H1 (cell line): ENCODE results near the gene VDAC2. TPM values are rescaled to one million over a fixed set of nuclear protein-coding genes. Genes with fewer than 3 reads are reported as not detected.

Experiments
- ASH2L ChIP-seq: fragments of 200-600, 300-600 bp; sonication (generic); IDR thresholded peaks from one replicate; pipeline ENCODE4 v1.7.1; 2017; ENCODE audit warnings: low read length
- FOSL1 ChIP-seq: IDR thresholded peaks from 2 replicates; pipeline ENCODE4 v1.6.1; 2011; ENCODE audit warnings: mild to moderate bottlenecking, low read depth, low read length, moderate library complexity; ENCODE audit not compliant: insufficient read depth
- polyA plus RNA-seq, 7 experiments: library from polyadenylated mRNA; depleted of rRNA in 3 of 7; stranded (reverse) in 5 of 7; unstranded in 2 of 7; fragments of >200 nt in 5 of 7; fragments of 200-250 nt in 2 of 7; gene quantifications; 1 replicate in 5 of 7; 2 replicates in 1 of 7; 4 replicates in 1 of 7; pipeline versions ENCODE4 v1.2.1 to v1.2.3, GENCODE V29; 2011 to 2013; ENCODE audit warnings: missing spikeins in 2 of 7, mixed read lengths in 2 of 7
- total RNA-seq: library from RNA; stranded (reverse); fragmentation: NEBNext Ultra II Directional; extraction: Animal tissue kit (Norgen Biotek cat#: 25700); gene quantifications from 2 replicates; pipeline ENCODE4 v1.2.1, GENCODE V29; 2021
- TF ChIP-seq, protein P1 (sequence below): fragments of 300-600 bp; sonication (generic); IDR thresholded peaks from 2 replicates; pipeline ENCODE4 v1.7.1; 2012; ENCODE audit warnings: low read length, moderate library complexity, mild to moderate bottlenecking, inconsistent platforms; ENCODE audit not compliant: insufficient replicate concordance
- TF ChIP-seq, protein P2 (sequence below): IDR thresholded peaks from 2 replicates; pipeline ENCODE4 v1.6.1; 2012; ENCODE audit warnings: low read length, inconsistent platforms

Gene VDAC2
- total and polyA plus RNA-seq, 2 of the 8 experiments (the other 6 are each of a cell fraction or from before 2014, with no cell fraction given), result 89.8 to 284 TPM

DNA sequence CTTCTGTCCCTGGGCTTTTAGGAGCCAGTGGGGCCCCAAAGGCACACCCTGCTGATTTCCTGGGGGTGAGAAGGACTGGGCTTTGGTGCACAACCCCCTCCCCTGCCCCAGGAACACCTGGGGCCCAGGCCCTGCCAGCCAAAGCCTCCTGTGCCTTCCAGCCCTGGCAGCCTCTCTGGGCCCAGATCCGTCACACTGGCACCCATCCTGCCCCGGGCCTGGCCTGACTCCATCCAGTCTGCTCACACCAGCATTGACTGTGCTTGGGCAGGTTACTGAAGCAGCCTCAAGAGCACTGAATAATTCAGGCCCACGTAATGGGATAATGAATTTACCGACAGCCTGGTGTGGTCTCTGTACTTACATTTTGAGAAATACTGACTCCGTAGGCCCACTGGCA is 37.2 kb downstream of the VDAC2 start (continued):
- TF ChIP-seq, protein P1, sequence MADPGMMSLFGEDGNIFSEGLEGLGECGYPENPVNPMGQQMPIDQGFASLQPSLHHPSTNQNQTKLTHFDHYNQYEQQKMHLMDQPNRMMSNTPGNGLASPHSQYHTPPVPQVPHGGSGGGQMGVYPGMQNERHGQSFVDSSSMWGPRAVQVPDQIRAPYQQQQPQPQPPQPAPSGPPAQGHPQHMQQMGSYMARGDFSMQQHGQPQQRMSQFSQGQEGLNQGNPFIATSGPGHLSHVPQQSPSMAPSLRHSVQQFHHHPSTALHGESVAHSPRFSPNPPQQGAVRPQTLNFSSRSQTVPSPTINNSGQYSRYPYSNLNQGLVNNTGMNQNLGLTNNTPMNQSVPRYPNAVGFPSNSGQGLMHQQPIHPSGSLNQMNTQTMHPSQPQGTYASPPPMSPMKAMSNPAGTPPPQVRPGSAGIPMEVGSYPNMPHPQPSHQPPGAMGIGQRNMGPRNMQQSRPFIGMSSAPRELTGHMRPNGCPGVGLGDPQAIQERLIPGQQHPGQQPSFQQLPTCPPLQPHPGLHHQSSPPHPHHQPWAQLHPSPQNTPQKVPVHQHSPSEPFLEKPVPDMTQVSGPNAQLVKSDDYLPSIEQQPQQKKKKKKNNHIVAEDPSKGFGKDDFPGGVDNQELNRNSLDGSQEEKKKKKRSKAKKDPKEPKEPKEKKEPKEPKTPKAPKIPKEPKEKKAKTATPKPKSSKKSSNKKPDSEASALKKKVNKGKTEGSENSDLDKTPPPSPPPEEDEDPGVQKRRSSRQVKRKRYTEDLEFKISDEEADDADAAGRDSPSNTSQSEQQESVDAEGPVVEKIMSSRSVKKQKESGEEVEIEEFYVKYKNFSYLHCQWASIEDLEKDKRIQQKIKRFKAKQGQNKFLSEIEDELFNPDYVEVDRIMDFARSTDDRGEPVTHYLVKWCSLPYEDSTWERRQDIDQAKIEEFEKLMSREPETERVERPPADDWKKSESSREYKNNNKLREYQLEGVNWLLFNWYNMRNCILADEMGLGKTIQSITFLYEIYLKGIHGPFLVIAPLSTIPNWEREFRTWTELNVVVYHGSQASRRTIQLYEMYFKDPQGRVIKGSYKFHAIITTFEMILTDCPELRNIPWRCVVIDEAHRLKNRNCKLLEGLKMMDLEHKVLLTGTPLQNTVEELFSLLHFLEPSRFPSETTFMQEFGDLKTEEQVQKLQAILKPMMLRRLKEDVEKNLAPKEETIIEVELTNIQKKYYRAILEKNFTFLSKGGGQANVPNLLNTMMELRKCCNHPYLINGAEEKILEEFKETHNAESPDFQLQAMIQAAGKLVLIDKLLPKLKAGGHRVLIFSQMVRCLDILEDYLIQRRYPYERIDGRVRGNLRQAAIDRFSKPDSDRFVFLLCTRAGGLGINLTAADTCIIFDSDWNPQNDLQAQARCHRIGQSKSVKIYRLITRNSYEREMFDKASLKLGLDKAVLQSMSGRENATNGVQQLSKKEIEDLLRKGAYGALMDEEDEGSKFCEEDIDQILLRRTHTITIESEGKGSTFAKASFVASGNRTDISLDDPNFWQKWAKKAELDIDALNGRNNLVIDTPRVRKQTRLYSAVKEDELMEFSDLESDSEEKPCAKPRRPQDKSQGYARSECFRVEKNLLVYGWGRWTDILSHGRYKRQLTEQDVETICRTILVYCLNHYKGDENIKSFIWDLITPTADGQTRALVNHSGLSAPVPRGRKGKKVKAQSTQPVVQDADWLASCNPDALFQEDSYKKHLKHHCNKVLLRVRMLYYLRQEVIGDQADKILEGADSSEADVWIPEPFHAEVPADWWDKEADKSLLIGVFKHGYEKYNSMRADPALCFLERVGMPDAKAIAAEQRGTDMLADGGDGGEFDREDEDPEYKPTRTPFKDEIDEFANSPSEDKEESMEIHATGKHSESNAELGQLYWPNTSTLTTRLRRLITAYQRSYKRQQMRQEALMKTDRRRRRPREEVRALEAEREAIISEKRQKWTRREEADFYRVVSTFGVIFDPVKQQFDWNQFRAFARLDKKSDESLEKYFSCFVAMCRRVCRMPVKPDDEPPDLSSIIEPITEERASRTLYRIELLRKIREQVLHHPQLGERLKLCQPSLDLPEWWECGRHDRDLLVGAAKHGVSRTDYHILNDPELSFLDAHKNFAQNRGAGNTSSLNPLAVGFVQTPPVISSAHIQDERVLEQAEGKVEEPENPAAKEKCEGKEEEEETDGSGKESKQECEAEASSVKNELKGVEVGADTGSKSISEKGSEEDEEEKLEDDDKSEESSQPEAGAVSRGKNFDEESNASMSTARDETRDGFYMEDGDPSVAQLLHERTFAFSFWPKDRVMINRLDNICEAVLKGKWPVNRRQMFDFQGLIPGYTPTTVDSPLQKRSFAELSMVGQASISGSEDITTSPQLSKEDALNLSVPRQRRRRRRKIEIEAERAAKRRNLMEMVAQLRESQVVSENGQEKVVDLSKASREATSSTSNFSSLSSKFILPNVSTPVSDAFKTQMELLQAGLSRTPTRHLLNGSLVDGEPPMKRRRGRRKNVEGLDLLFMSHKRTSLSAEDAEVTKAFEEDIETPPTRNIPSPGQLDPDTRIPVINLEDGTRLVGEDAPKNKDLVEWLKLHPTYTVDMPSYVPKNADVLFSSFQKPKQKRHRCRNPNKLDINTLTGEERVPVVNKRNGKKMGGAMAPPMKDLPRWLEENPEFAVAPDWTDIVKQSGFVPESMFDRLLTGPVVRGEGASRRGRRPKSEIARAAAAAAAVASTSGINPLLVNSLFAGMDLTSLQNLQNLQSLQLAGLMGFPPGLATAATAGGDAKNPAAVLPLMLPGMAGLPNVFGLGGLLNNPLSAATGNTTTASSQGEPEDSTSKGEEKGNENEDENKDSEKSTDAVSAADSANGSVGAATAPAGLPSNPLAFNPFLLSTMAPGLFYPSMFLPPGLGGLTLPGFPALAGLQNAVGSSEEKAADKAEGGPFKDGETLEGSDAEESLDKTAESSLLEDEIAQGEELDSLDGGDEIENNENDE, result no peak
- TF ChIP-seq, protein P2, sequence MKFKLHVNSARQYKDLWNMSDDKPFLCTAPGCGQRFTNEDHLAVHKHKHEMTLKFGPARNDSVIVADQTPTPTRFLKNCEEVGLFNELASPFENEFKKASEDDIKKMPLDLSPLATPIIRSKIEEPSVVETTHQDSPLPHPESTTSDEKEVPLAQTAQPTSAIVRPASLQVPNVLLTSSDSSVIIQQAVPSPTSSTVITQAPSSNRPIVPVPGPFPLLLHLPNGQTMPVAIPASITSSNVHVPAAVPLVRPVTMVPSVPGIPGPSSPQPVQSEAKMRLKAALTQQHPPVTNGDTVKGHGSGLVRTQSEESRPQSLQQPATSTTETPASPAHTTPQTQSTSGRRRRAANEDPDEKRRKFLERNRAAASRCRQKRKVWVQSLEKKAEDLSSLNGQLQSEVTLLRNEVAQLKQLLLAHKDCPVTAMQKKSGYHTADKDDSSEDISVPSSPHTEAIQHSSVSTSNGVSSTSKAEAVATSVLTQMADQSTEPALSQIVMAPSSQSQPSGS, result no peak
- TF ChIP-seq FOSL1 (no peak), ASH2L (no peak)
- TF ChIP-seq, all 59 proteins: peak for 0
